ENCODE data around the gene COX15.
"Not testable (repeated sequence)": the region's sequence is repeated elsewhere in the genome, so short reads cannot be mapped to it uniquely, and the experiment has no call there.

COX15 gene

DNA sequence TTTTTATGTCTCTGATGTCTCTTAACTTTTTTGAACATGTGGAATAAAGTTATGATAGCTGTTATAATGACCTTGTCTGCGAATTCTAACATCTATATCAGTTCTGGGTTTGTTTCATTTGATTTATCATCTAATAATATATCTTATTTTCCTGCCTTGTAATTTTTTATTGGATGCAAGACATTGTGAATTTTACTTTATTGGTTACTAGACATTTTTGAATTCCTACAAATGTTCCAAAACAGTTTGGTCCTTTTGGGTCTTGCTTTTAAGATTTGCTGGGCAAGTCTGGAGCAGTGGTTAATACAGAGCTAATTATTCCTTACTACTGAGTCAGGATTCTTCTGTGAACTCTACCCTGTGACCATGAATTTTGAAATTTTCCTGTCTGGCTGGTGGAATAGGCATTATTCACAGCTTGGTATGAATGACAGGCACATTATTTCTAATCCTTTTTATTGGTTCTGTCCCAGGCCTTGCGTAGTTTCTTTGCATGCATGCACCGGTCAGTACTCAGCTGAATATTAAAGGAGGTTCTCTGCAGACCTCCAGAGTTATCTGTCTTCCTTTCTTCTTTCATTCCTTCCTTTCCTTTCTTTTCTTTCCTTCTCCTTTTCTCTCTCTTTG lies 9.1 kb upstream of the COX15 start:
- DNase-seq = no peak

DNA sequence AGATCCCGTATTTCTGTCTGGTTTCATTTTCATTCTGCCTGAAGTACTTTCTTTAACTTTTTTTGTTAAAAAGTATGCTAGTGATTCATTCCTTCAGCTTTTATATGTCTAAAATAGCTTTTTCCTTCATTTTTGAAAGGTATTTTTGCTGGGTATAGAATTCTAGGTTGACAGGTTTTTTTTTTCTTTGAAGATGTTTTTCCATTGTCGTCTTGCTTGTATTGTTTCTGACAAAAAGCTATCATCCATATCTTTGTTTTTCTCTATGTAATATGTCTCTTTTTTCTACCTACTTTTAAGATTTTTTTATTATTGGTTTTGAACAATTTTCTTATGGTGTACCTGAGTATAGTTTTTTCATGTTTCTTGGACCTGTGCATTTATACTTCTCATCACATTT lies 8.3 kb upstream of the COX15 start:
- DNase-seq = no peak

DNA sequence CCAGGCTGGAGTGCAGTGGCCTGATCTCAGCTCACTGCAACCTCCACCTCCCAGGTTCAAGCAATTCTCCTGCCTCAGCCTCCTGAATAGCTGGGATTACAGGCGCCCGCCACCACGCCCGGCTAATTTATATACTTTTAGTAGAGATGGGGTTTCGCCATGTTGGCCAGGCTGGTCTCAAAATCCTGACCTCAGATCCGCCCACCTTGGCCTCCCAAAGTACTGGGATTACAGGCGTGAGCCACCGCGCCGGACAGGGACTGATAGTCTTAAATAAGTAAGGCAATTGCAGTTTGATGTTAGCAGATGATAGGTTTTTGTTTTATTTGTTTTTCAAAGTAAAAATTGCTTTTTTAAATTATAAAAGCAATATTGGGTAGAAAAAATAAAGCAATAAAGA lies 2.2 kb upstream of the COX15 start:
- not testable (repeated sequence) for DNase-seq

DNA sequence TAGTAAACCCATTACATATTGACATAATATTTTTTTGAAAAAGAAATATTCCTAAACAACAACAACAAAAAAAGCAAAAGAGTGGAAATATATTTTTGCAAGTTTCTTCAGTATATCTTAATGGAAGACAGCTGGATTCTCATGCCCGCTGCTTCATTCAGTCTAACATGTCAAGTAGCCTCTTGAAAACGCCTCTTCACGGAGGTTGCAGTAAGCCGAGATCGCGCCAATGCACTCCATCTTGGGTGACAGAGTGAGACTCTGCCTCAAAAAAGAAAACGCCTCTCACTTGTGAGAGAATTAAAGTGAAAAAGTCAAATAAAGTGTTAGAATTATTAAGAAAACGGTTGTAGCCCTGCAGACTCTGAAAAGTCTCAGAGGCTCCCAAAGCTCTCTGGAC lies 1.4 kb upstream of the COX15 start:
- DNase-seq = no peak

DNA sequence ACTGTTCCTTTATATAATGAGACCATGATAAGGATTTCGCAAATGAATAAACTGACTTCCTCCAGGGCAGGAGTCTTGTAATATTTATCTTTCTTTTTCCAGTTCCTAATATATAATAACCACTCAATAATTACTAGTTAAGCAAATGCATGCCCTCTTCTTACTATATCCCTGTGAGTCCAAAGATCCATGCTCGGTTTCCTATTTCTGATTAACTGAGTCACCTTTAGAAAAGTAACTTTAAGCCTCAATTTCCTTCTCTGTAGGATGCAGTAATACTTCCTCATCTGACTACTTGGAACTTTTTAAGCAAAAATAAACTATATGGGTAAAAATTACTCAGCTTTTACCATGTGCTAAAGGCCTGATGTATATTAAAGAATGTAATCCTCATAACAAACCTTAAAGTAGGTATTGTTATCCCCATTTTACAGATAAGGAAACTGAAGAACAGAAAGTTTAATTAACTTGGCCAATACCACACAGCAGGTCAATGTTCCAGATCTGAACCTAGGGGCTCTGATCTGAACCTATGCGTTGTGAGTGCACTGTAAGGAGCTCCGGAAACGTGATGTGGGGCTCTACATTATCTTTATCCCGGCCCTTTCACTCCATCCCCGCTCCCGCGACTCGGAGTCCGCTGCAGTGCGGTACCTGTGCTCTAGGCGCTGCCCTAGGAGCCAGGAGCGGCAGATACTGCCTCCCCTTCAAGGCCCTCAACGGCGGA lies 458 bp downstream of the COX15 start:
- DNase-seq = no peak

DNA sequence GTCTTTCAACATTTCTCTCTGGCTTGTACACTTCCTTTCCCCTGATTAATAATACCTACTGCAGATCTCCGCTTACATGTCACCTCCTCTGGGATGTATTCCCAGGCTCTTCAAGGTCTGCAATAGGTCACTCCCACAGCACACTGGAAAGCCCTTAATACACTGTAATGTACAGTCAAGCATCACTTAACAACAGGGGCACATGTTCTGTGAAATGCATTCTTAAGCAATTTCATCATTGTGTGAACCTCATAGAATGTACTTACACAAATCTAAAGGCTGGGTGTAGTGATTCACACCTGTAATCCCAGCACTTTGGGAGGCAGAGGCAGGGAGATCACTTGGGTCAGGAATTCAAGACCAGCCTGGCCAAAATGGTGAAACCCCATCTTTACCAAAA lies 1.9 kb downstream of the COX15 start:
- DNase-seq = no peak

DNA sequence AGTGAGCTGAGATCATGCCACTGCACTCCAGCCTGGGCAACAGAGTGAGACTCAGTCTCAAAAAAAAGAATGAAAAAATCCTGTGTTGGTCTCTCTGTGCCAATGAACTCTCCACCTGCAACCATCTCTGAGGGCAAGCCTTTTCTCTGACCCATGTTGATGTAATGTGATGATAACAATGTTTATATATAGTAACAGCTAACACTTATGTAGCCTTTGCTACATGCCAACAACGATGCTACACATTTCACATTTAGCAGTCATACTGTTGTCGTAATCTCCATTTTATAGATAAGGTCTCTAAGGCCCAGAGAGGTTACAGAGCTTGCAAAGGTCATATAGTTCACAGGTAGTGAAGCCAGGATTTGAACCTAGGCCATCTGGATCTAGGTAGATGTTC lies 11.5 kb downstream of the COX15 start:
- no peak for DNase-seq

DNA sequence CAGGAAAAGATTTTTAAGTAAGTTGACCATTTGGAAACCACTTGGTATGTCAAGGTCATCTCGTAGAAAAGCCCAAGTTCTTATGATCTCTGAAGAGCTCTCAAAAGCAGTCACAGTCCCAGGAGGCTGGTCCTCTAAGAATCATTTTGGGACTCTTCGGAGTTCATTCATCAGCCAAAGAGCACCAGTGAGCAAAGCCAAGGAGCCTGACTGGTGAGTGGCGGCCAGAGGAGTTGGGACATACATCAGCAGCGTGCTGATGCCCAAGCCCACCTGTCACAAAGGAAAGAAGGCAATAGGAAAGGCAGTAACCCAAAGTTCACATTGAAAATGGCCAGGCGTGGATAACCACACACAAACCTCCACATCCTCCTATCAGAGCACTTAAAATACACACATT lies 17.5 kb downstream of the COX15 start:
- no peak for DNase-seq

DNA sequence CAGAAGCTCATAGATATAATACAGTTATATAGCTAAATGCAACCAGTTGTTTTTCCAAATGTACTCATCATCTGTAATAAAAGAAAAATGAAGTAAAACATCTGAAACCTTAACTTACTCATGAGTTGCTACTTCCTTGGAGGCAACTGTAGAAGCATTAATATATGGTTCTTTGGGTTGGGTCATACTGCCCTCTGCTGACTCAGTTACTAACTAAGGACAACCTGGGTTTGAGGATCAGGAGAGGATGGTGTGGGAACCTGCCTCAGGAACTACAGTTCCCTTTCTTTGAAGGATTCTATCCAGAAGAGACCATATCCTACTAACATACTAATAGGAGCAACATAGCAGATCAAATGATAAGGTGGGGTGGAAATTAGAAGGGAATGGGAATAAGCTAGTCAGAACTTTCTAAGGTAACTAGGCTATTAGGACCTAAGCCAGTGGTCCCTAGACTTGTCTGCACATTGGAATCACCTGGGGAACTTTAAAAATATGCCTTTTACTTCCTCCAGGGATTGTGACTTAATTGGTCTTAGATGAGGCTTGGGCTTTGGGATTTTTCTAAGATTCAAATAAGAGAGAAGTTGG lies 20.7 kb downstream of the COX15 start:
- DNase-seq = peak; percentile 8 to 51

DNA sequence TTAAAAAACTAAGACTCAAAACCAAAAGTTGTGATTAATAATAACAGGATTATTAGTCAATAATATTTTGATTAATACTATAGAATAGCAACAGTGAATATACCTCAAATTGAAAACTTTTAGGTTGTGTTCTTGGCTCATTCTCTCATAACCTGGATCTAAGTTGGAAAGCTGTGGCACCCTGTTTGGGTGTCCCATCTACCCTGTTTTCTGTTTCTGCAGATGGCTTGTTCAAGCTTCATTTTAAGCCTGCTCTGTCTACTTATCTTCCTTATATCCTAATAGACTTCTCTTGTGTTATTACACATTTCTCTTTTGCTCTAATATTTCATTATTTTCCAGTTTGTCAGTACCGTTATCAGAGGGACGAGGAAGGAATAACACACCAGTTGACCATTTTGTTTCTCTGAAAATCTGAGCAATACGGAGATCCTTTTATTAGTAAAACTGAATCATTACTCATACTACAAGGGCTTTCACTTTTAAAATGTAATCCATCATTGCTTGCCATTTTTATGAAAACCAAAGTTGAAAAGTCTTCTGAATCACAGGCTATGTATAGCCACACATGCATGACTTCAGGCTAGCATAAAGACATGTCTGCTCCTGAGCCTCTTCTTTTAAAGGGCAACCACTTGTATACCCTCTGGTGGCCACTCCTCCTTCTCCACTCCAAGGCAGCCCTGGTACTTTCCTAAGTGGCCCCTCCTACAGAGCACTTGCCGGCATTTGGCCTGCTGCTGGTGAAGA lies 22.3 kb downstream of the COX15 start:
- no peak for DNase-seq

DNA sequence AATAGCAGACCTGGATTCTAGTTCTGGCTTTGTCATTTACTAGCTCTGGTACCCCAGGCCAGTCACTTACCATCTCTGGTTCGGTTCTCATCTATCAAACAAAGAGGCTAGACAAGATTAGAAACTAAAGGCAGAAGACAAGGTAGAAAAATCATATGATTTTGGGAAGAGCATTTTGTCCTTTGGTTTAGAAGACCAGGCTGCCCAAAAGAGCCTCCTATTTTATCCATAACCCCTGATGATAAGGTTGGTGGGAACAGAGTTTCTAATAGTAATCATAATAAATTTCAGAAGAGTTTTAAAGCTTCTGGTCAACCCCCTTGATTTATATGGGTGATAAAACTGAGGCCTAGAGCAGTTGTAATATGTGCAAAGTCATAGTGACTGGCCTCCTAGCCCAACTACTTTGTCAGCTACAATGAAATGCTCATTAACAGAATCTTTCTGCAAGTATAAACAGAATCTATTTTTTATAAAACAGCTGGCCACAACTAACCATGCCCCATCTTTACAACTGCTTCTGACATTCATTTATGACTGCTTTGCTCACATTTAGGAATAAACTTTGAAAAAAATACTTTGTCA lies 23.4 kb downstream of the COX15 start:
- no peak for DNase-seq

DNA sequence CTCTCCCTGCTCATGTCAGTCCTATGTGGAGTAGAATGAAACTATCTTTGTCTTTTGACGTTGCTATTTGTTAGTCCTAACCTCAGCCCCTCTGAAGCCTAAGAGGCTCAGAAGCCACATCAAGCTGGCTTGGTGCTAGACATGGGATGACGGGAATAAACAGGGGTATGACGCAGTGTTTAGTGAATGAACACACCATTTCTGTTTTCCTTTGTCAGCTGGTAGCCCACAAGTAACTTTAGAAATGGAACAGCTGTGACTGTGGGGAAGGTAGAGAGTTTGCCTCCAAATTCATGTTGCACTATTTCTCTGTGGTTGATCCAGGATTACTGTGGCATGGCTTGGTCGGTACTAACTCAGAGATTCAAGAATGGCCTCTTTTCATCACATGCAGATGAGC lies 31.3 kb downstream of the COX15 start:
- no peak for DNase-seq

DNA sequence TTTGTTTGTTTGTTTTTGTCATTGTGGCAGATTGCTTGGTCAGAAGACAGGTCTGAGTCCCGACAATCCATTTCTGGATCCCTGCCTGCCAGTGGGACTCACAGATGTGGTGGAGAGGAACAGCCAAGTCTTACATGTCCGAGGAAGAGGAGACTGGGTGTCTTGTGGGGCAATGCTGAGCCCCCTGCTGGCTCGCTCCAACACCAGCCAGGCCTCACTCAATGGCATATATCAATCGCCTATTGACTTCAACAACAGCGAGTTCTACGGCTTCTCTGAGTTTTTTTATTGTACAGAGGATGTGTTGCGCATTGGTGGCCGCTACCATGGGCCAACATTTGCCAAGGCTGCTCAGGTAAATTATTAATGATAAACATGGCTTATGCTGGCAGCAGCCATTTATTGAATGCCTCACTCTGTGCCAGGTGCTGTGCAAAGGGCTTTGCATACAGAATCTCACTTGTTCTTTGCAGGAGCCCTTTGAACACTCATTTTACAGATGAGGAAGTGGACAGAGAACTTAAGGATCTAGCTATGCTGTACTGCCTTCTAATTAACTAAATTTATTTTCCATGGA lies 33.3 kb downstream of the COX15 start:
- DNase-seq = no peak

DNA sequence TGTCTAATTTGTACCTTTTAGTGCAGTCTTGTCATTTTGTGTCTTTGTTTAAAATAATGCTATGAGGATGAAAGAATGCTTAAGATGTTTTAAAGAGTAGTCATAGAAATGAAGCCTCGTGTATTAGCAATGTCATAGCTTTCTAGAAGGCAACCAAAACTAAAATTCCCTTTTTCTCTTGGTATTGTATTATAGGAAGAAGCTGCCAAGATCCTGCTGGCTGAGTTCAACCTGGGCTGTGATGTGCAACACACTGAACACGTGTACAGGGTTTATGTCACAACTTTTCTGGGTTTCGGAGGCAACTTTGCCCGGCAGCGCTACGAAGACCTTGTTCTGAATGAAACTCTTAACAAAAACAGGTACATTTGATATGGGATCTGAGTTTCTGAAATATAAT lies 36.2 kb downstream of the COX15 start:
- DNase-seq = no peak

DNA sequence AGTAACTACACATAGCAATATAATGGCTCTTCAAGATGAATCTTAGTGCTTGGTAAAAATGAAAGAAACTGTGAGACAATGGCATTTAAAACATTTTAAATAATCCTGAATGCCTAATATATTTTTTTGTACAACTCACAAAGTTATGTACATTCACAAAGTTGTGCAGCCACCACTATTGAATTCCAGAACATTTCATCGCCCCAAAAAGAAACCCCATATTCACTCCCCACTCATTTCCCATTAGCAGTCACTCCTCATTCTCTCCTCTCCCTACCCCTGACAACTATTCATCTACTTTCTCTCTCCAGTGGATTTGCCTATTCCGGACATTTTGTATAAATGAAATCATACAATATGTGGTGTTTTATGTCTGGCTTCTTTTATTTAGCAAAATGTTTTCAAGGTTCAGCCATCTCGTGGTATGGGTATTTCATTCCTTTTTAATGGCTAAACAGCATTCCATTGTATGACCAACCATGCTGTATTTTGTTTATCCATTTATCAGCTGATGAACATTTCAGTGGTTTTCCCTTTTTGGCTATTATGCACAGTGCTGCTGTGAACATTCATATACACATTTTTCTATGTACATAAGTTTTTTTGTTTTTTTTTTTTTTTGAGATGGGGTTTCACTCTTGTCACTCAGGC lies 37.9 kb downstream of the COX15 start:
- DNase-seq = no peak

DNA sequence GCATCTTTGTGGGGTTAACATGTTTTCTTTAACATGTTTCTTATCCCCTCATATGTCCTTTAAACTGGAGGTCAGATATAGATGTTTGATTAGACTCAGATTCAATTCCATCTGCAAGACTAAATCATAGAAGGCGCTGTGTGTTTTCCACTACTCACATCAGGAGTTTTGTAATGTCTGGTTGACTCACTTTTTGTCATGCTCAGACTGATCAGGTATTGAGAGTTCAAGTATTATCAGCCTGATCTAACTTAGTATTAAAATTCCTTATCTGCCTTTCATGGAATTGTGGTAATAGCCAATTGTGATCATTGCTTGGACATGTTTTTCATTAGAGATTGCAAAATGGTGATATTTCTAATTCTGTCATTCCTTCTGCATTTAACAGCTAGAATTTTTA lies 42.5 kb downstream of the COX15 start:
- no peak for DNase-seq

DNA sequence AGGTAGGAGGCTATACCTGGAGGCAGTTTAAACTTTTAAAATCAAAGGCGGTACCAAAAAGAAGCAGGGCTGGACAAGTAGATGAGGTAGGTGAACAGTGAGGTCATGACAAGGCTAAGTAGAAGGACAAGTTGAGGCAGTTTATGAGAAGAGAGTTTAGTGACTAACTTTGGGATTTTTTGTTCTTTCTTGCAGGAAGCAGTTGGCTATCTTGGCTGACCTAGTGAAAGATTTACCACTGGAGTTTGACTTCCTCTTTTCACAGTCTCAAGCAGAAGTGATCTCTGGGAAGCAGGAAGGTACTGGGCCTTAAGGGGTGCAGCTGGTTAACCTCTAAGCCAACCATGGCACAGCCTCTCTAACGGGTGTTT lies 46.3 kb downstream of the COX15 start:
- no peak for DNase-seq

DNA sequence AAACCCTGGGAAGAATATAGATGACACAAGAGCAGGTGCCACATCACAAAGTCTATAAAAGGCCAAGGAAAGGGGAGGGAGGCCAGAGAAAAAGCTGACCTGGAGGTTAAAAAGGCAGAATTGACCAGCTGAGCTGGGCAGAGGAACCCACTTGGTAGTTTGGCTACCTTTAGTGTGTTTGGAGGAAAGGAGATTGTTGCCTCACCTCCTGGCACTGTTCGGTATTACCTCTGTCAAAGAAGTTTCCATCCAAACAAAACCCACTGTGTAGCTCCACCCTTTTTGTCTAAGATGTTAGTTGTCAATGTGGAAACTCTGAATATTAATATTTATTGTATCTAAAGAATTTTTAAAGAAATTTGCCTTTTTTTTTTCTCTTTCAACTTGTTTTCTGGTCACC lies 49.2 kb downstream of the COX15 start:
- DNase-seq = no peak

Data from NCI-H526 (cell line).